H9 (cell line): ENCODE measurements around the gene ARHGEF7. TPM values are rescaled to one million over a fixed set of nuclear protein-coding genes. Genes with fewer than 3 reads are reported as not detected.

ENCODE experiments used
- DNase-seq: peaks from one replicate; pipeline ENCODE4 v3.0.0-alpha.2; 2017
- H2AFZ ChIP-seq: one replicate; pipeline ENCODE4 v1.6.1; 2013; ENCODE audit warnings: mild to moderate bottlenecking, low read length, control low read depth, moderate library complexity
- H2AK5ac ChIP-seq: 2 replicates; pipeline ENCODE4 v1.6.1; 2013; ENCODE audit warnings: low read length, control low read depth, mixed read lengths; ENCODE audit not compliant: insufficient read length
- H2BK120ac ChIP-seq: one replicate; pipeline ENCODE4 v1.6.1; 2013; ENCODE audit warnings: low read depth, mild to moderate bottlenecking, low read length, control low read depth, inconsistent platforms; ENCODE audit not compliant: poor library complexity, severe bottlenecking
- H2BK12ac ChIP-seq: 2 replicates; pipeline ENCODE4 v1.6.1; 2013; ENCODE audit warnings: low read length, control low read depth, mixed read lengths, low read depth; ENCODE audit not compliant: insufficient read length
- H2BK15ac ChIP-seq: 2 replicates; pipeline ENCODE4 v1.6.1; 2013; ENCODE audit warnings: low read depth, low read length, control low read depth
- H2BK20ac ChIP-seq: one replicate; pipeline ENCODE4 v1.6.1; 2013; ENCODE audit warnings: low read depth, mild to moderate bottlenecking, low read length, control low read depth, inconsistent platforms; ENCODE audit not compliant: poor library complexity, severe bottlenecking
- H2BK5ac ChIP-seq: 2 replicates; pipeline ENCODE4 v1.6.1; 2013; ENCODE audit warnings: low read length, control low read depth, mixed read lengths; ENCODE audit not compliant: insufficient read length
- H3K14ac ChIP-seq: 2 replicates; pipeline ENCODE4 v1.6.1; 2013; ENCODE audit warnings: low read length, control low read depth; ENCODE audit not compliant: insufficient read depth
- H3K18ac ChIP-seq: 2 replicates; pipeline ENCODE4 v1.6.1; 2013; ENCODE audit warnings: low read depth, mild to moderate bottlenecking, mixed read lengths, low read length, control low read depth; ENCODE audit not compliant: insufficient read length
- H3K23ac ChIP-seq: 2 replicates; pipeline ENCODE4 v1.6.1; 2013; ENCODE audit warnings: low read length, control low read depth, mixed read lengths, low read depth; ENCODE audit not compliant: insufficient read length
- H3K23me2 ChIP-seq: 2 replicates; pipeline ENCODE4 v1.6.1; 2013; ENCODE audit warnings: low read depth, mild to moderate bottlenecking, mixed read lengths, low read length, control low read depth; ENCODE audit not compliant: insufficient read length, poor library complexity, severe bottlenecking
- H3K27ac ChIP-seq: 2 replicates; pipeline ENCODE4 v1.5.1; 2013; ENCODE audit warnings: low read length, control low read depth, mixed read lengths, low read depth; ENCODE audit not compliant: insufficient read length
- H3K27me3 ChIP-seq: 2 replicates; pipeline ENCODE4 v1.6.1; 2013; ENCODE audit warnings: low read length, control low read depth, inconsistent platforms; ENCODE audit not compliant: insufficient read depth
- H3K4ac ChIP-seq: 2 replicates; pipeline ENCODE4 v1.6.1; 2013; ENCODE audit warnings: low read depth, mild to moderate bottlenecking, control low read depth, inconsistent platforms, low read length, moderate library complexity
- H3K4me1 ChIP-seq: 2 replicates; pipeline ENCODE4 v1.6.1; 2013; ENCODE audit warnings: low read length, control low read depth, inconsistent platforms; ENCODE audit not compliant: insufficient read depth
- H3K4me2 ChIP-seq: 2 replicates; pipeline ENCODE4 v1.6.1; 2013; ENCODE audit warnings: low read length, control low read depth, mixed read lengths; ENCODE audit not compliant: insufficient read length, insufficient read depth
- H3K56ac ChIP-seq: 2 replicates; pipeline ENCODE4 v1.6.1; 2013; ENCODE audit warnings: low read depth, mild to moderate bottlenecking, mixed read lengths, low read length, control low read depth; ENCODE audit not compliant: insufficient read length
- H3K79me1 ChIP-seq: 2 replicates; pipeline ENCODE4 v1.6.1; 2013; ENCODE audit warnings: low read depth, mild to moderate bottlenecking, moderate library complexity, low read length, control low read depth, inconsistent platforms; ENCODE audit not compliant: insufficient read depth, poor library complexity, severe bottlenecking
- H3K79me2 ChIP-seq: 2 replicates; pipeline ENCODE4 v1.6.1; 2013; ENCODE audit warnings: low read length, control low read depth, inconsistent platforms; ENCODE audit not compliant: insufficient read depth
- H3K9ac ChIP-seq: 2 replicates; pipeline ENCODE4 v1.6.1; 2013; ENCODE audit warnings: low read length, control low read depth, mixed read lengths; ENCODE audit not compliant: insufficient read length; ENCODE audit errors: extremely low read depth
- H3K9me3 ChIP-seq: one replicate; pipeline ENCODE4 v1.6.1; 2013; ENCODE audit warnings: low read depth, low read length, inconsistent platforms; ENCODE audit not compliant: control insufficient read depth
- H3T11ph ChIP-seq: one replicate; pipeline ENCODE4 v1.6.1; 2013; ENCODE audit warnings: mild to moderate bottlenecking, low read length, control low read depth, inconsistent platforms
- H4K20me1 ChIP-seq: one replicate; pipeline ENCODE4 v1.6.1; 2013; ENCODE audit not compliant: control insufficient read depth, insufficient read length, insufficient read depth
- H4K5ac ChIP-seq: 2 replicates; pipeline ENCODE4 v1.6.1; 2013; ENCODE audit warnings: low read depth, mild to moderate bottlenecking, mixed read lengths, low read length, control low read depth; ENCODE audit not compliant: insufficient read length
- H4K8ac ChIP-seq: replicated peaks from 2 replicates; pipeline ENCODE4 v1.6.1; 2013; ENCODE audit warnings: low read length, control low read depth, mixed read lengths, low read depth; ENCODE audit not compliant: insufficient read length
- H4K91ac ChIP-seq: 2 replicates; pipeline ENCODE4 v1.6.1; 2013; ENCODE audit warnings: low read depth, mild to moderate bottlenecking, moderate library complexity, mixed read lengths, low read length, control low read depth; ENCODE audit not compliant: insufficient read length
- H3K27ac Mint-ChIP-seq, 3 experiments: 2 replicates in 2 of 3; 3 replicates in 1 of 3; pipeline ENCODE4 v1.8.0; 2020 to 2021; ENCODE audit warnings: mixed read lengths in 3 of 3, mild to moderate bottlenecking in 1 of 3, moderate library complexity in 1 of 3
- H3K27me3 Mint-ChIP-seq: 2 replicates; pipeline ENCODE4 v1.8.0; 2021; ENCODE audit warnings: low read depth, mild to moderate bottlenecking, moderate library complexity, mixed read lengths
- H3K36me3 Mint-ChIP-seq, 3 experiments: 2 replicates in 2 of 3; 3 replicates in 1 of 3; pipeline ENCODE4 v1.8.0; 2020 to 2021; ENCODE audit warnings: low read depth in 3 of 3, mixed read lengths in 3 of 3; ENCODE audit not compliant: insufficient read depth in 1 of 3
- H3K4me1 Mint-ChIP-seq, 2 experiments: 2 replicates each; pipeline ENCODE4 v1.8.0; 2020; ENCODE audit warnings: mixed read lengths in 2 of 2
- H3K4me3 Mint-ChIP-seq, 2 experiments: 2 replicates in 1 of 2; 3 replicates in 1 of 2; pipeline ENCODE4 v1.8.0; 2020 to 2021; ENCODE audit warnings: mild to moderate bottlenecking in 2 of 2, mixed read lengths in 2 of 2, moderate library complexity in 1 of 2
- H3K9me3 Mint-ChIP-seq, 2 experiments: 2 replicates in 1 of 2; 3 replicates in 1 of 2; pipeline ENCODE4 v1.8.0; 2020; ENCODE audit warnings: mild to moderate bottlenecking in 2 of 2, mixed read lengths in 2 of 2, moderate library complexity in 1 of 2
- WGBS: extraction: QIAGEN DNeasy Blood & Tissue Kit; methylation state at CpG from one replicate; pipeline ENCODE4 v1.1.7; 2013; ENCODE audit warnings: missing lambda C conversion rate, low lambda C conversion rate, mixed read lengths; ENCODE audit not compliant: insufficient read length; ENCODE audit errors: extremely low coverage; 5-methylcytosine and 5-hydroxymethylcytosine counted together
- total RNA-seq: library from RNA; stranded (reverse); gene quantifications from 2 replicates; pipeline ENCODE4 v1.2.1, GENCODE V29; 2021
- TF ChIP-seq, protein P1 (sequence below): fragments of 200-600 bp; sonication (generic); conservative IDR thresholded peaks from 3 replicates; pipeline ENCODE4 v1.8.0; 2021; ENCODE audit warnings: antibody characterized with exemption, mild to moderate bottlenecking

ARHGEF7 gene
- total RNA-seq, 1 experiment from 2014 or later: 51.9 TPM

DNA sequence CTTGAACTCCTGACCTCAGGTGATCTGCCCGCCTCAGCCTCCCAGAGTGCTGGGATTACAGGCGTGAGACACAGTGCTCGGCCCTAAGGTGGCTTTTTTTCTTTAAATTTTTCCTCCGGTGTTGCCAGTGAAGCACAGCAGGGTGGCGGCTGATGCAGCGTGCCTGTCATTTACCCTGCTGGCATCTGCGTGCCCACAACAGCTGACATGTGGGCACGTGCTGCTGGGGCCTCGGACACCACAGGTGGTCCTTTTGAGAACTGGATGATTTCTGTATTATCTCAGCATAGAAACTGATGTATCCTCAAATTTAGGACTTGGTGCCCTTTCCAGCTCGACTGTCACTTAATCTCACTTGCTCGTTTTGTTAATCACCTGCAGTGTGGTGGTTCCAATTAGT is 174.1 kb downstream of the ARHGEF7 start:
- no peaks in the 10 kb centered on the region for H3K4me1 Mint-ChIP-seq
- no peak overlapping the region for H3K9ac ChIP-seq
- H3K27ac ChIP-seq: no peak overlapping the region
- no peaks in the 10 kb centered on the region for H3K9me3 Mint-ChIP-seq
- no peaks in the 10 kb centered on the region for H3K79me1 ChIP-seq
- H2AFZ ChIP-seq: no peak overlapping the region
- H3K23ac ChIP-seq: no peak overlapping the region
- H4K20me1 ChIP-seq: no peaks in the 10 kb centered on the region
- H3K4ac ChIP-seq: no peak overlapping the region
- H3K9me3 ChIP-seq: no peaks in the 10 kb centered on the region
- H2AK5ac ChIP-seq: no peak overlapping the region
- H3K23me2 ChIP-seq: no peaks in the 10 kb centered on the region
- H3K4me2 ChIP-seq: no peak overlapping the region
- H4K5ac ChIP-seq: no peak overlapping the region
- DNase-seq: no peak
- TF ChIP-seq, protein P1, sequence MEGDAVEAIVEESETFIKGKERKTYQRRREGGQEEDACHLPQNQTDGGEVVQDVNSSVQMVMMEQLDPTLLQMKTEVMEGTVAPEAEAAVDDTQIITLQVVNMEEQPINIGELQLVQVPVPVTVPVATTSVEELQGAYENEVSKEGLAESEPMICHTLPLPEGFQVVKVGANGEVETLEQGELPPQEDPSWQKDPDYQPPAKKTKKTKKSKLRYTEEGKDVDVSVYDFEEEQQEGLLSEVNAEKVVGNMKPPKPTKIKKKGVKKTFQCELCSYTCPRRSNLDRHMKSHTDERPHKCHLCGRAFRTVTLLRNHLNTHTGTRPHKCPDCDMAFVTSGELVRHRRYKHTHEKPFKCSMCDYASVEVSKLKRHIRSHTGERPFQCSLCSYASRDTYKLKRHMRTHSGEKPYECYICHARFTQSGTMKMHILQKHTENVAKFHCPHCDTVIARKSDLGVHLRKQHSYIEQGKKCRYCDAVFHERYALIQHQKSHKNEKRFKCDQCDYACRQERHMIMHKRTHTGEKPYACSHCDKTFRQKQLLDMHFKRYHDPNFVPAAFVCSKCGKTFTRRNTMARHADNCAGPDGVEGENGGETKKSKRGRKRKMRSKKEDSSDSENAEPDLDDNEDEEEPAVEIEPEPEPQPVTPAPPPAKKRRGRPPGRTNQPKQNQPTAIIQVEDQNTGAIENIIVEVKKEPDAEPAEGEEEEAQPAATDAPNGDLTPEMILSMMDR: no peak
- no peak overlapping the region for H3K4me3 Mint-ChIP-seq
- H2BK120ac ChIP-seq: no peak overlapping the region
- no peak overlapping the region for H2BK12ac ChIP-seq
- WGBS: no CpG with 5 or more reads among the region's 11 CpGs
- H3K14ac ChIP-seq: no peak overlapping the region
- H2BK20ac ChIP-seq: no peak overlapping the region
- H3K27me3 ChIP-seq: no peaks in the 10 kb centered on the region
- no peaks in the 10 kb centered on the region for H3K27me3 Mint-ChIP-seq
- H4K91ac ChIP-seq: no peak overlapping the region
- H3K36me3 Mint-ChIP-seq: peaks cover 18 to 58% (median 54%) of the 10 kb centered on the region in 3 experiments
- no peaks in the 10 kb centered on the region for H3K4me1 ChIP-seq
- H3K18ac ChIP-seq: no peak overlapping the region
- no peaks in the 10 kb centered on the region for H3K79me2 ChIP-seq
- no peak overlapping the region for H2BK5ac ChIP-seq
- H3K27ac Mint-ChIP-seq: no peak overlapping the region
- no peak overlapping the region for H3K56ac ChIP-seq
- no peak overlapping the region for H3T11ph ChIP-seq
- H2BK15ac ChIP-seq: no peak overlapping the region
- H4K8ac ChIP-seq: no peak overlapping the region
